Right forelimb (tissue), 1 donor: Measurements from ENCODE around the gene IBTK.
"Not testable (repeated sequence)": the region's sequence is repeated elsewhere in the genome, so short reads cannot be mapped to it uniquely, and the experiment has no call there.

Source experiments
- DNase-seq: peaks from one replicate; pipeline ENCODE4 v3.0.0-alpha.2; 2018

The IBTK gene

GRCh38 chr6:82245376-82245775 is 2.2 kb downstream of the IBTK start:
- no peak for DNase-seq

DNA sequence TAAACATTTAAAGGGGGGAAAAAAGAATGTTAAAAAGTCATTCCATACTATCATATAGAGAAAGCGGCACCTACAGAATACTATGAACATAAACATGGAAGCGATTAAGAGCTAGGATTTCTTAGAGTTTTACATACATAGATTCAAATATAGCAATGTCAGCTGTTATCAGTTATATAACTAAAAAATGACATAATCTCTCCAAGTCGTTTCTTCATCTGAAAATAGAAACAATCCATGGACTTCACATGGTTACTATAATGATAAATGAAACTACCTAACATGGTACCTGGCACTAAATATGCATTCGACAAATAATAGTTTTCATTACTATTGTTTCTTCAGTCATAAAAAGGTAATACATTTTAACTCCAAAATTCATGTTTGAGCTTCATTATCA is 3.7 kb downstream of the IBTK start:
- DNase-seq: no peak

GRCh38 chr6:82240186-82240585 is 7.4 kb downstream of the IBTK start:
- no peak for DNase-seq

GRCh38 chr6:82239597-82239996 is 7.9 kb downstream of the IBTK start:
- no peak for DNase-seq

- no peak for DNase-seq
Measured at GRCh38 chr6:82237013-82237412, 10.5 kb downstream of the IBTK start.

GRCh38 chr6:82227770-82228169 is 19.8 kb downstream of the IBTK start:
- DNase-seq: no peak

DNA sequence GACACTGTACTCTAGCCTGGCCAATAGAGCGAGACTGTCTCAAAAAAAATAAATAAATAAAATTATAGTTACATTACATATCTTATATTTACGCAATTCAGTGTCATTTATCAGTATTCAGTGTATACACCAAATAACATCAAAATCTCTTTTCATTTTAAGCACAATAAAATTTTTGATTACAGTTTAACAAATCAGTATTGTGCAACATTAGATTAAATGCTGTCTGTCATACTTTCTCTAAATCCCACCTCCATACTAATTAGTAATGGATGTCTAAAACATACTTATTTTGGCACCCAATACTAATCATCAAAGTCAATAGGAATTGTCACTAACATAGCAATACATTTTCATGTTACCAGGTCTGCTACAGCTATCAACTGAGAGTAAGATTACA is 27.4 kb downstream of the IBTK start:
- no peak for DNase-seq

GRCh38 chr6:82217018-82217586 is 30.4 kb downstream of the IBTK start:
- DNase-seq: no peak

DNA sequence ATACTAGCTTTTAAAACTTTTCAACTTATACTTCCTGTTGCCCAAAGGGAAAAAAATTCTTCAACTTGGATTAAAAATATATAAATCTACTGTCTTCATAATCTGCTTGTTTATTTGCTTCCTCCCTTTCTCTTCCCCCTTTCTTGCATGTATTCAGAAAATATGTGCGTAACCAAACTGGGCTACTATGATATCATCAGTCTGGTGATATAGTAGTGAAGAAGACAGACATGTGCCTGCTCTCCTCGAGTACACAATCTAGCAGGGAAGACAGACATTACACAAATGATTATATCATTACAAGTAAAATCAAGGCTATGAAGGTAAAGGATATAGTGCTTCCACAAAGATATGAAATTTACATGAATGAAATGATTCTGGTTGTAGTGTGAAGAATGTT is 31.0 kb downstream of the IBTK start:
- DNase-seq: no peak

DNA sequence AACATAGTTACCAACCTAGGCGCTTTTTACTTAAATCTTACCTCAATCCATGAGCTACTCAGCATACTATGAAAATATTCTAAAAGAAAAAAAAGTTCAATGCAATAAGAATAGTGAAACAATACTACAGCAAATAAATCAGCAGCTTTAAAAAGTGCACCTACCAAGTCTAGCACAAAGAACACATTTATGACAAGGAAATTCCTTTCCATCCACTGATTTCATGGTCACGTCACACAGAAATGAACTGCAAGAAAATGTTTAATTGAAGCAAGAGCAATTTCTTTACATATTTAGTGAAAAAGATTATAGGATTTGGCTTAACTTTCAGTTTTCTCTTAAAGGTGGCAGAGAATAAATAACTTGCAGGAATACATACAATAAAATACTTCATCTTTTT is 36.2 kb downstream of the IBTK start:
- no peak for DNase-seq

GRCh38 chr6:82208913-82209312 is 38.6 kb downstream of the IBTK start:
- no peak for DNase-seq

- DNase-seq: no peak
Measured at GRCh38 chr6:82205930-82206392, 41.6 kb downstream of the IBTK start.

DNA sequence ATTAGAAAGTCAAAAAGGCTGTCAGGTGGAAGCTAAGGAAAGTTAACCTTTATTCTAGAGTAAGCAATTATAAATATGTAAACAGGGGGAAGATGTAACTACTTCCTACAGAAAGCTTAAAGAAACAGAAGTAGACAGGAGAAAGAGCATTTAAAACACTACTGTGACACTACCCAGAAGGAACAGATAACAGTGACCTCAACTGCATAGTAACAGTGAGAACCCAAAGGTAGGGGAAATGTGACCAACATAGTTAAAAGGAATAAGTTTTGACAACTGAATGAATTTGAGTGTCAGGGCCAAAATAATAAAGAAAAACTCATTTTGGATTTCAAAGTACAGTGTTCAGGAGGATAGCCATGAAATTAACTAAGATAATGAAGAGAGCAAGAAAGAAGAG is 43.5 kb downstream of the IBTK start:
- DNase-seq: no peak

- DNase-seq: no peak
Measured at GRCh38 chr6:82197784-82198183, 49.8 kb downstream of the IBTK start.

DNA sequence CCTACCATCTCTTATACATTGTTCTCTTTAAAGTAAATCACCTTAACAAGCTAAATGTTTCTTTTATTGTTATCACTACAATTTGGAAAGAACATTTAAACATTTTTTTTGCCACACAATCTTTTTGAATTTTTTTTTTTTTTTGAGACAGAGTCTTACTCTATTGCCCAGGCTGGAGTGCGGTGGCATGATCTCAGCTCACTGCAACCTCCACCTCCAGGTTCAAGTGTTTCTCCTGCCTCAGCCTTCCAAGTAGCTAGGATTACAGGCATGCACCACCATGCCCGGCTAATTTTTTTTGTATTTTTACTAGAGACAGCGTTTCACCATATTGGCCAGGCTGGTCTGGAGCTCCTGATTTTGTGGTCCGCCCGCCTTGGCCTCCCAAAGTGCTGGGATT is 50.3 kb downstream of the IBTK start:
- DNase-seq: not testable (repeated sequence)

GRCh38 chr6:82196161-82196560 is 51.4 kb downstream of the IBTK start:
- no peak for DNase-seq

- DNase-seq: no peak
Measured at GRCh38 chr6:82195619-82196018, 51.9 kb downstream of the IBTK start.

DNA sequence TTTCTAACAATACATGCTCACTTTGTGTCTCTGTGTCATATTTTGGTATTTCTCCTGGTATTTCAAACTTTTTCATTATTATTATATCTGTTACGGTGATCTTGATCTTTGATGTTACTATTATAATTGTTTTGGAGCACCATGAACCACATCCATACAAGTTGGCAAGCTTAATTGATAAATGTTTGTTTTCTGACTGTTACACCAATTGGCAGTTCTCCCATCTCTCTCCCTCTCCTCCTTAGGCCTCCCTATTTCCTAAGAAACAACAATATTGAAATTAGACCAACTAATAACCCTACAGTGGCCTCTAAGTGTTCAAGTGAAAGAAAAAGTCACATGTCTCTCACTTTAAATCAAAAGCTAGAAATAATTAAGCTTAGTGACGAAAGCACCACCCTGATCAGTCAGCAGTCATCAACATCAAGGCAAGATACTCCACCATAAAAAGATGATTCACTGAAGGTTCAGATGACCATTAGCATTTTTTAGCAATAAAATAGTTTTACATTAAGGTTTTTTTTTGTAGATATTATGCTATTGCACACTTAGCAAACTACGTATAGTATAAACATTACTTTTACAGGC is 61.5 kb downstream of the IBTK start:
- DNase-seq: no peak

DNA sequence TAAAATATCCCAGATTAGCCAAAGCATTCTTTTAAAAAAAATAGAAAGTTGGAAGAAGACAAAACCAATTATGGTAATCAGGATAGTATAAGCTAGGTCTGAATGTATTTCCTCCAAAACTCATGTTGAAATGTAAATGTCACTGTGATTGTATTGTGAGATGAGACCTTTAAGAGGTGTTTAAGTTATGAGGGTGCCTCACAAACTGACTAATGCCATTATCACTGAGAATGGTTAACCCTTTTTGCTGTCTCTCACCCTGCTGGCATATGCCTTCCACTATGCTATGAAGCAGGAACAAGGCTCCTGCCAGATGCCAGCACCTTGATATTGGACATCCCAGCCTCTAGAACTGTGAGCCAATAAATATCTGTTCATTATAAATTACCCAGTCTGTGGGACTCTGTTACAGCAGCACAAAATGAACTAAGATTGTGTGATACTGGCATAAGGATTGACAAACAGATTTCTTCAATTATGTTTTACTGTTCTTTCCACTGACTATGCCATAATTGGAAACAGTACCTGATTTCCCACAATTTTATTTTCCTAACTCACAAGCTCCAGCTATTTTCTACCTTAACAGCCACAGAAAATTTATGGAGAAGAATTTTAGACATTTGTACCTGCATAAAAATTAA is 63.8 kb downstream of the IBTK start:
- DNase-seq: no peak

DNA sequence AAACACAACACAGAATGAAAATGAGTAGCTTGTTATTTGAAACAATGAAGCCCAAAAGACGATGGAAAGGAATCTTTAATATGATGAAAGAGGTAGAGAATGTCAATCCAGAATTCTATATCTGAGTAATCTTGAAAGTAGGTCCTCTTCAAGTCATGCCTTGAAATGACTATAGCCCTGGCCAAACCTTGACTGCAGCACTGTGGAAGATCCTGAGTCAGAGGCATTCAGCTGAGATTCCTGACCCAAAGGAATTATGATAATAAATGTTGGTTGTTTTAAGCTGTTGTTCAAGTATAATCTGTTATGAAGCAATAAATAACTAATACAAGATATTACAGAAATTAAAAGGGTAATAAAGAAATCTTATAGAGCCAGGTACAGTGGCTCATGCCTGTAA is 64.8 kb downstream of the IBTK start:
- DNase-seq: no peak

DNA sequence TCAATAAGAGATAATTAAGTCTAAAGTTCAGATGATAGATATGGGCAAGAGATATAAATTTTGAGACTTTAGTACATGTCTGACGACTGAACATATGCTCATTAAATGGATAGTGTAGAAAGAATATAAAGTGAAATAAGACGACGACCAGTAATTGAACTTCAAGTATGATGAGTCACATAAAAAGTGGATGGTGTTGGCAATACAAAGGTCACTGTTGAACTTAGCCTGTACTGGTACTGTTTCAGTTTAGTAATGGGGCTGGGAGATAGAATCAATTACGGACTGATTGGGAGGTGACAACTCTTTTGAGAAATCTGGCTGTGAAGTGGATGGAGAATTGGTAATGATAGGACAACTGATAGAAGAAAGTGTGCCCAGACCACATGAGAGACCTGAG is 68.1 kb downstream of the IBTK start:
- DNase-seq: no peak

- DNase-seq: no peak
Measured at GRCh38 chr6:82178759-82179112, 68.8 kb downstream of the IBTK start.

- no peak for DNase-seq
Measured at GRCh38 chr6:82178077-82178758, 69.3 kb downstream of the IBTK start.

DNA sequence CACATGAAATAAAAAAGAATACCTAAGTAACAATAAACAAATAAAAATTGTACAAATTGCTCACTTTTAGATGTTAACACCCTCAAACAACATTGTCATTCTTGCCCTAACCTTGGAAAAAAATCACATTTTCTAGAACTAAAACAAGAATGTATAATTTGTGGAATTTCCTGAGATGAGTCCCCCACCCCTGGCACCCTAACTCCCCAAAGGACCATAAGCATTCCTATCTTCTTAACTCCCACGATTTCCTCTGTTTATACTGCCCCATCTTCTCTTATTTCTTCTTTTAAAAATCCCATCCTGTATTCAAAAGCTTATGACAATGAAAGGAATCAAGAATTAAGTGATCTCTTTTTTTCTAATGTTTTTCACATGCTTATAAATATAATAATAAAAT is 70.9 kb downstream of the IBTK start:
- no peak for DNase-seq
